ENCODE measurements around the gene GPD1. TPM values are rescaled to one million over a fixed set of nuclear protein-coding genes. Genes with fewer than 3 reads are reported as not detected.

The GPD1 gene
- total RNA-seq, 1 donor from 2014 or later, result not detected

DNA sequence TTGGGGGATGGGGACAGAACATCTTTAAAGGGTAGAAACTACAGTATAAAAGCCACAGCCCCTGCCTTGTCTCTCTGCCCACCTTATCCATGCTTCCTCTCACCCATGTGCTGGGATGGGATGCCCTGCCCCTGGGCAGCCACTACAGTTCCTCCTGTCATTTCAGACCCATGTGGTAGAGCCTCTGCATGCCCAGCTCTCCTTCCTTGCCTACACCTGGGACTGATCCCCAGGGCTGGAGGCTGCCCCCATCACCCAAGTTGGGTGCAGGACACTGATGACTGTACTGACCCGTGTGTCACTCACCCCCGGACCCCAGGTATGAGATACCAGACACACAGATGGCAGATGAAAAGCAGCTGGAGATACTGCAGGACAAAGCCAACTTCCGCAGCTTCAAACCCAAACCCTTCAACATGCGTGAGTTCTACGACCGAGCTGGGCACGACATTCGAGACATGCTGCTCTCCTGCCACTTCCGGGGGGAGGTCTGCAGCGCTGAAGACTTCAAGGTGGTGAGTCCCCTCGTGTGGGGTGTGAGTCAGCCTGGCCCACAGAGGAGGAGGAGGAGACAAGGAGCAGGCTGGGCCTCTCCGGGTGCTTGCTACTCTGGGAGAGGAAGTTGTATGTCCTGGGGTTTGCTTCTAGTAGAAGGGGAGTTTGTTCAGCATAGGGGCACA, 44.2 kb upstream of the GPD1 start:
- peaks cover 23% of the 10 kb centered on the region for H3K4me1 Mint-ChIP-seq
- TF ChIP-seq EZH2 (IDR thresholded peaks at IDR 0.05), result no peak
- H3F3A ChIP-seq (ENCODE audit: low read depth), result peaks cover 14% of the 10 kb centered on the region
- H3K9me3 ChIP-seq (ENCODE audit: low read depth), result no peaks in the 10 kb centered on the region
- H3K9ac ChIP-seq, result no peak overlapping the region
- no peak overlapping the region for H3K4me3 ChIP-seq
- H3K27ac ChIP-seq, result no peak overlapping the region
- H3K79me2 ChIP-seq (ENCODE audit: low read depth), result no peaks in the 10 kb centered on the region
- H3K36me3 Mint-ChIP-seq, result peaks cover 13% of the 10 kb centered on the region
- H2AFZ ChIP-seq (replicated peaks), result no peak overlapping the region
- H3K4me3 Mint-ChIP-seq, result peak overlapping the region; percentile 81
- no peak overlapping the region for H3K4me2 ChIP-seq
- H3K27ac Mint-ChIP-seq, result peak overlapping the region; percentile 5
- H3K27me3 ChIP-seq, result peaks cover 70% of the 10 kb centered on the region
- peaks cover 31% of the 10 kb centered on the region for H3K27me3 Mint-ChIP-seq (ENCODE audit: insufficient read depth, low read depth)
- DNase-seq (ENCODE audit: low spot score), result no peak
- peaks cover 8% of the 10 kb centered on the region for H3K4me1 ChIP-seq
- no peaks in the 10 kb centered on the region for H4K20me1 ChIP-seq (ENCODE audit: low read depth)
- no peaks in the 10 kb centered on the region for H3K36me3 ChIP-seq
- no peaks in the 10 kb centered on the region for H3K9me3 Mint-ChIP-seq

DNA sequence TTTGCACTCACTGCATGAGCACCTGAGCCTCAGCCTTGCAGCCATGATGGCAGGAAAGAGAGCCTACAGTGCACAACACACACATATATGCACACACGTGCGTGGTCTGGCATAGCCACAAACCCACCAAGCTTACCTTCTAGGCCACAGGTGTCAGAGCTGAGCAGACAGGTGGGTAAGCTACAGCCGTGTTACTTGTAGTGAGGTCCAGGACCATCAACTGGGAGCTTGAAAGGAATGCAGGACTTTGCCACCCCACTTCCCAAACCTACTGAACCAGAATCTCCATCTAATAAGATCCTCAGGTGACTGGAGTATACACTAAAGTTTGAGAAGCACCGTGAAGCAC, 43.7 kb upstream of the GPD1 start:
- H3K36me3 ChIP-seq, result no peaks in the 10 kb centered on the region

DNA sequence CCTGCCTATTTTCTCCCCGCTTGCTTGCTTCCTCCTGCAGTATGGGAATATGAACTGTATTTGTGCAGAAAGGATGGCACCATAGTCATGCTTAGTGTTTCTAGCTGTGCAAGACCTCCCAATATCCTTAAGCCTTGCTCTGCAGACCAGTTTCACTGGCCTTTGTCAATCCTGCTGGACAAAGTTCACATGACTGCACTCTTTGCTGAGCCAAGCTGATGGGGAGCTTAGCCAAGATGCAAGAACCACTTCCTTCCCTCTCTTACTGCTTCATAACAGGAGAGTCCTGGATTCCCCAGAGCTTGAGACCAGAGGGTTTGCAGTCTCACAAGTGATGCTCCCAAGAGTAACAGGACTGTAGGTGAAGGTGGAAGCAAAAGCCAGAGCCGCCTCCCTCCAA, 42.6 kb upstream of the GPD1 start:
- Histone ChIP-seq H3K4me1 (peaks cover 8% of the 10 kb centered on the region), H3K9ac (no peak overlapping the region), H3F3A (ENCODE audit: low read depth) (peaks cover 13% of the 10 kb centered on the region), H4K20me1 (ENCODE audit: low read depth) (no peaks in the 10 kb centered on the region), H3K4me2 (no peak overlapping the region), H3K27ac (no peak overlapping the region), H3K79me2 (ENCODE audit: low read depth) (no peaks in the 10 kb centered on the region), H3K4me3 (no peak overlapping the region), H3K36me3 (no peaks in the 10 kb centered on the region), H3K27me3 (peaks cover 54% of the 10 kb centered on the region), H2AFZ (replicated peaks) (no peak overlapping the region), H3K9me3 (ENCODE audit: low read depth) (no peaks in the 10 kb centered on the region)
- no peak overlapping the region for H3K27ac Mint-ChIP-seq
- peaks cover 14% of the 10 kb centered on the region for H3K36me3 Mint-ChIP-seq
- no peak for DNase-seq (ENCODE audit: low spot score)
- H3K27me3 Mint-ChIP-seq (ENCODE audit: insufficient read depth, low read depth), result peaks cover 20% of the 10 kb centered on the region
- H3K4me3 Mint-ChIP-seq, result no peak overlapping the region
- TF ChIP-seq, protein P1, sequence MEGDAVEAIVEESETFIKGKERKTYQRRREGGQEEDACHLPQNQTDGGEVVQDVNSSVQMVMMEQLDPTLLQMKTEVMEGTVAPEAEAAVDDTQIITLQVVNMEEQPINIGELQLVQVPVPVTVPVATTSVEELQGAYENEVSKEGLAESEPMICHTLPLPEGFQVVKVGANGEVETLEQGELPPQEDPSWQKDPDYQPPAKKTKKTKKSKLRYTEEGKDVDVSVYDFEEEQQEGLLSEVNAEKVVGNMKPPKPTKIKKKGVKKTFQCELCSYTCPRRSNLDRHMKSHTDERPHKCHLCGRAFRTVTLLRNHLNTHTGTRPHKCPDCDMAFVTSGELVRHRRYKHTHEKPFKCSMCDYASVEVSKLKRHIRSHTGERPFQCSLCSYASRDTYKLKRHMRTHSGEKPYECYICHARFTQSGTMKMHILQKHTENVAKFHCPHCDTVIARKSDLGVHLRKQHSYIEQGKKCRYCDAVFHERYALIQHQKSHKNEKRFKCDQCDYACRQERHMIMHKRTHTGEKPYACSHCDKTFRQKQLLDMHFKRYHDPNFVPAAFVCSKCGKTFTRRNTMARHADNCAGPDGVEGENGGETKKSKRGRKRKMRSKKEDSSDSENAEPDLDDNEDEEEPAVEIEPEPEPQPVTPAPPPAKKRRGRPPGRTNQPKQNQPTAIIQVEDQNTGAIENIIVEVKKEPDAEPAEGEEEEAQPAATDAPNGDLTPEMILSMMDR (IDR thresholded peaks at IDR 0.05), result no peak
- no peak for TF ChIP-seq EZH2 (IDR thresholded peaks at IDR 0.05)
- no peak for TF ChIP-seq EZH2phosphoT487 (IDR thresholded peaks at IDR 0.05)
- H3K9me3 Mint-ChIP-seq, result no peaks in the 10 kb centered on the region
- peaks cover 17% of the 10 kb centered on the region for H3K4me1 Mint-ChIP-seq

More for the DNA sequence above, 43.7 kb upstream of the GPD1 start:
- peaks cover 23% of the 10 kb centered on the region for H3K4me1 Mint-ChIP-seq
- TF ChIP-seq, protein P1 (IDR thresholded peaks at IDR 0.05), result no peak
- no peak for TF ChIP-seq EZH2 (IDR thresholded peaks at IDR 0.05)
- TF ChIP-seq EZH2phosphoT487 (IDR thresholded peaks at IDR 0.05), result no peak
- Histone ChIP-seq H4K20me1 (ENCODE audit: low read depth) (no peaks in the 10 kb centered on the region), H3K9me3 (ENCODE audit: low read depth) (no peaks in the 10 kb centered on the region), H3F3A (ENCODE audit: low read depth) (peaks cover 14% of the 10 kb centered on the region), H3K27ac (no peak overlapping the region), H3K4me1 (peaks cover 8% of the 10 kb centered on the region), H3K79me2 (ENCODE audit: low read depth) (no peaks in the 10 kb centered on the region), H3K4me2 (no peak overlapping the region), H3K4me3 (no peak overlapping the region), H3K27me3 (peaks cover 65% of the 10 kb centered on the region), H3K9ac (no peak overlapping the region), H2AFZ (replicated peaks) (no peak overlapping the region)
- DNase-seq (ENCODE audit: low spot score), result no peak
- H3K27me3 Mint-ChIP-seq (ENCODE audit: insufficient read depth, low read depth), result peaks cover 31% of the 10 kb centered on the region
- H3K36me3 Mint-ChIP-seq, result peaks cover 14% of the 10 kb centered on the region
- no peak overlapping the region for H3K27ac Mint-ChIP-seq
- no peak overlapping the region for H3K4me3 Mint-ChIP-seq
- no peaks in the 10 kb centered on the region for H3K9me3 Mint-ChIP-seq

DNA sequence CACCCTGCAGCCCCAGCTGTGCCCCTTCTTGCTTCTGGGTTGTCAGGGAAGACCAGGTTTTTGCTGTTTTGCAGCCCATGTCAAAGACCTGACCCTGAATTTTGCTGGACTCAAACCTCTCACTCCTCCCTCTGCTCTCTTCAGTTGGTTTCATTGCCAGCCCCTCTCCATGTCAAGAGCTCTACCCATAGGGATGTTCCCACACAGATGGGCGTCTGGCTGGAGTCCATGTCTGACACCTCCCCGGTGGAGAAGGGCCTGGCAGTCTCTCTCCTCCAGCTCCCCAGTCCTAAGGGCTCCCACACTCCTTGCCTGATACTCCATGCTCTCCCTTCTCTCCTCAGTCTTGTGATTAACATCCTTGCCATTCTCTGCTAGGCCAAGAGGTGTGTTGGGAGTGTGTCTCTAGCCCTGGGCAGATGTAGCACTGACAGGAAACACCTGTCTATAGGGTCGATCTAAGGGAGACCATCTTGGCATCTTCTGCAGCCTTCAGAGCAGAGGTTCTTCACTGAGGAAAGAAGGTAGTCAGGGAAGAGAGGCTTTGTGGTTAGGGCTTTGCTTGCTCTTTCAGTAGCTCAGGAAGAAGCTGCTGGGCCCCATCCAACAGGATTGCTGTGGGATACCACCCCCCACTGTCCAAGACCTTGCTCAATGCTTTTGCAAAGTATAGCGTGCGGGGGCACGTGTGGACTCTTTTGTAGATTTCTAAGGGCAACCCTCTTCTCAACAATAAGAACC, 41.7 kb upstream of the GPD1 start:
- no peak for TF ChIP-seq EZH2 (IDR thresholded peaks at IDR 0.05)
- TF ChIP-seq EZH2phosphoT487 (IDR thresholded peaks at IDR 0.05), result no peak
- TF ChIP-seq, protein P1 (IDR thresholded peaks at IDR 0.05), result no peak
- Histone ChIP-seq H3K36me3 (no peaks in the 10 kb centered on the region), H3K4me2 (no peak overlapping the region), H2AFZ (replicated peaks) (no peak overlapping the region), H3K9ac (no peak overlapping the region), H3K27me3 (peaks cover 45% of the 10 kb centered on the region), H4K20me1 (ENCODE audit: low read depth) (no peaks in the 10 kb centered on the region), H3K27ac (no peak overlapping the region), H3K79me2 (ENCODE audit: low read depth) (no peaks in the 10 kb centered on the region), H3F3A (ENCODE audit: low read depth) (peaks cover 4% of the 10 kb centered on the region), H3K4me3 (no peak overlapping the region), H3K4me1 (no peaks in the 10 kb centered on the region), H3K9me3 (ENCODE audit: low read depth) (no peaks in the 10 kb centered on the region)
- peaks cover 13% of the 10 kb centered on the region for H3K36me3 Mint-ChIP-seq
- H3K27me3 Mint-ChIP-seq (ENCODE audit: insufficient read depth, low read depth), result peaks cover 11% of the 10 kb centered on the region
- peaks cover 10% of the 10 kb centered on the region for H3K4me1 Mint-ChIP-seq
- no peak for DNase-seq (ENCODE audit: low spot score)
- no peak overlapping the region for H3K4me3 Mint-ChIP-seq
- H3K27ac Mint-ChIP-seq, result no peak overlapping the region
- no peaks in the 10 kb centered on the region for H3K9me3 Mint-ChIP-seq
